AG04449 (cell line): ENCODE measurements around the gene AKT1S1.

Experiments used
- CTCF ChIA-PET: fragments of 350-600 bp; formaldehyde crosslinking; extraction: SDS; loops from one replicate; lab custom pipeline; 2021; ENCODE audit warnings: antibody characterized with exemption; lab: Yijun Ruan, JAX
- POLR2A ChIA-PET: fragments of 400-600, 350-600 bp; formaldehyde crosslinking; extraction: SDS; loops from one replicate; lab custom pipeline; 2020; ENCODE audit warnings: antibody characterized with exemption, inconsistent platforms; lab: Yijun Ruan, JAX
- DNase-seq: peaks from one replicate; pipeline ENCODE4 v3.0.0-alpha.2; 2010; ENCODE audit warnings: low read depth, low spot score
- H3K4me3 ChIP-seq: 2 replicates; pipeline ENCODE4 v1.5.1; 2011; ENCODE audit warnings: low read depth, mild to moderate bottlenecking, control low read depth, low read length
- CTCF ChIP-seq: IDR thresholded peaks from one replicate; pipeline ENCODE4 v1.5.1; 2011; ENCODE audit warnings: mild to moderate bottlenecking, moderate library complexity, low read length, control low read depth, inconsistent platforms; ENCODE audit not compliant: insufficient read depth; ENCODE audit errors: missing control alignments

The AKT1S1 gene

DNA sequence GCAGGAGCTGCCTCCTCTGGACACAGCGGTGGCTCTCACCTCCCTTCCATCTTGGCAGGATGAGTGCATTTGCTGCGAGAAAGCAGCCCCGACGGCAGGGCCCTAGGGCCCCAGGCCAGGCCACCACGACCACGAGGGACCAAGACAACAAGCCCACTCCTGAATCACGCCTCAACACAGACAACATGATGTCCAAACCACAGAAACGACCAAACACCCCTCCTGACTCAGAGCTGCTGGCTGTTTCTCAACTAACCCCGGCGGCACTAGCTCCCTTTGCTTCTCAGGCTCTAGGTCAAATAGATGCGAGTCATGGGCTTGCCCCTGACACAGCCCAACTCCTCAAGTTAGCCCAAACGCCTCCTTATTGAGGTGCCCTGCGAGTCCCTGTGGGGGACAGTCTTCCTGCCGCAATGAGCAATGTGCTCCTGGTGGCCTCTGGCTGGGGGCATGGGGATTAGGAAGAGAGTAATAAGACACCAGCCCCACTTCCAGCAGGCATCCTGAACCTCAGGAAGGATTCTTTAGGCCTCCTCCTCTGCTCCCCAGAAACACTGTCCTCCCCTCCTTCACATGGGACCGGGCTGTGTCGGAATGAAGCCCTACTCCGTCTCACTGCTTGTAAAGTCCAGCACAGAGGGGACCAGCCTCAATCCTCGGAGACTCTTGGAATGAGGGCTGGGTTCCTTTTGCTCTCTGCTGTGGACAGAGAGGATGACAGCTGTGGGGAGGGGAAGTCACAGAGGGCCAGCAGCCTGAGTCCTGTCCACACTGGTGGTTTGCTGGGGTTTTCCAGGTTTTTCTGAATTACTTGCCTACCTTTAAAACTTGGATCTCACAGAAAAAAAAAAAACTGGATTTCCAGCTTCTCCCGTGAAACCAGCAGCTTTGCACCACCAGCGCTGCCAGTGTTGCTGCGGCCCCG, 45.0 kb upstream of the AKT1S1 start:
- POLR2A ChIA-PET = no interaction called here
- H3K4me3 ChIP-seq = no peak overlapping the region
- CTCF ChIA-PET = interaction anchor here (1.5 kb wide), 1 partner anchor 32 kb away, joined by 3 read pairs; no protein-coding TSS in a partner anchor
- no peak for DNase-seq
- no peak for TF ChIP-seq CTCF

DNA sequence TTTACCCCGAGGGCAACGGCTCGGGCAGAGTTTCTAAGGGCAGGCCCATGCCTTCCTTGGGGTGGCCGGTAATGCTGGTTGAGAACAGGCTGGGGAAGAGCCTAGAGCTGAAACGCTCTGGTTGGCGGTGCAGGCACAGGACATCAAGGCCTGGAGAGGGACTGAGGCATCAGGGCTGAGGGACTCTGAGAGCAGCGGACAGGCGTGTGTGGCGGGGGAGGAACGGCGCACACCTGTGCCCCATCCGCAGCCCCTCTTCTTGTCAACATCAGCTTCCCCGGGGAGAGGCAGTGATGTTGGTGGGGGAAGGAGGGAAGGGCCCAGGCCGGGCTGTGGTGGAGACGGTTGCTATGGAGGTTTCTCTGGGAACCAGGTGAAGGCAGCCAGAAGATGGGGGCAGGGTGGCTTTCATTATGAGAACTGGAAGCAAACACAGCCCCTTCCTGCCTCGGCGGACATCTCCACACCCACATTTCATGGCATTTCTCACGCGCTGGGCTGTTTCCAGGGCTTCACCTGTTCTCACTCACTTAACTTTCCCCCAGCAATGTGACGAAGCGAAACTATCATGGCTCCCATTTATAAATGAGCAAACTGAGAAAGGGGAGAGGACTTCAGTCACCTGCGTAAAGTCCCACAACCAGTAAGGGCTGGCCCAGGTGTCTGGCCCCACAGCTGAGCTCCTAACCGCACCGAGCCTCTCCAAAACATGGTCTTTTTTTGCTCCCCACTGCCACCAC, 43.6 kb upstream of the AKT1S1 start:
- no peak for DNase-seq
- ChIA-PET POLR2A (no interaction called here), CTCF (interaction anchor here (1.5 kb wide), 1 partner anchor 30 kb away, joined by 3 read pairs; no protein-coding TSS in a partner anchor)

DNA sequence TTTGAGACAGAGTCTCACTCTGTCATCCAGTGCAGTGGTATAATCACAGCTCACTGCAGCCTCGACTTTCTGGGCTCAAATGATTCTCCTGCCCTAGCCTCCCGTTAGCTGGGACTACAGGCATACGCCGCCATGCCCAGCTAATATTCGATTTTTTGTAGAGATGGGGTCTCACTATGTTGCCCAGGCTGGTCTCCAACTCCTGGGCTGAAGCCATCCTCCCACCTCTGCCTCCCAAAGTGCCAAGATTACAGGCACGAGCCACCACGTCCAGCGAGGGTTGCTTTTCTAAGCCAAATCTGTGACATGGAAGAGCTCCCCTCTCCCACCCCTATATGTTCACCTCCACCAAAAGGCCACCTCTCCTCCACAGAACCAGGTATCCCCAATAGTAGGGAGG, 40.9 kb upstream of the AKT1S1 start:
- ChIA-PET CTCF (interaction anchor here (1.5 to 2.0 kb wide), 2 partner anchors 9 to 11 kb away, joined by 3 to 9 read pairs; partner anchors contain the start of genes ATF5 and NUP62), POLR2A (no interaction called here)
- no peak for DNase-seq
- no peak for TF ChIP-seq CTCF
- H3K4me3 ChIP-seq = no peak overlapping the region

More for the DNA sequence above, 43.6 kb upstream of the AKT1S1 start:
- no peak overlapping the region for H3K4me3 ChIP-seq
- no peak for TF ChIP-seq CTCF

DNA sequence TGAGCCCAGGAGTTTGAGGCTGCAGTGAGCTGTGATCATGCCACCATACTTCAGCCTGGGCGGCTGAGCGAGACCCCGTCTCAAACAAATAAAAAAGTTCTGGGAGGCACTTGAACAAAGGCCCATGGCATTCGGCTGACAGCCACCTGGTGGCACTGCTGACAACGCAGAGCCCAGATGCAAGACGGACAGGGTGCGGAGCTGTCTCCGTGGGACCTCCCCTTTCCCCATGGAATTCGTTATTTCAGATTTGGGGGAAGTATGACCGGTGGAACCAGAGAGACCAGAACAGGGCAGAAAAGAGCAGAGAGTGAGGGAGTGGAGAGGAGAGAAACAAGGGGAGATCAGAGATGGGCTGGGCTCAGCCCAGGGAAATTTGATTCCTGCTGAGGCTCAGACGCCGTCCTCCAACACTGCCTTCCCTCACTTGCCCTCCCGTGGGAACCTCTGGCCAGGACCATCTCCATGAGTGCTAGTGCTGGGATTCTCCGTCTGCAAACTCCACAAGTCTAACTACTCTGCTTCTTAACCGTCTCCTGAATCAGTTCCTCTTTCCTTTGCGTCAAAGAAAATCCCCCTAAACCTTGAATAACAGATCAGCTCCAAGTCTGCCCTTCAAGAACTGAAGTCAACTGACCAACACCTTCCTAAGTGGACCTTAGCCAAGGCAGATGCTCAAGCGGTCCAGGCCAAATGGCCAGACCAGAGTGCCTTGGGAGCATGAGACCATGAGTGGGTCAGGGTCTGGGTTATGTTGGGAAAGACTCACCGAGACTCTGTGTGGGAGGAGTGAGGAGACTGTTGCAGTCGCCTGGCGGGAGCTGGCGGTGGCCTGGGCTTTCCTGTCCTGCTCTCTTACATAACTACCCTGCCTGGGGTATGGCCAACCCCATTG, 39.9 kb upstream of the AKT1S1 start:
- TF ChIP-seq CTCF = no peak
- ChIA-PET POLR2A (no interaction called here), CTCF (interaction anchor here (1.5 to 2.0 kb wide), 2 partner anchors 10 to 12 kb away, joined by 3 to 9 read pairs; partner anchors contain the start of genes ATF5 and NUP62)
- DNase-seq = no peak
- H3K4me3 ChIP-seq = no peak overlapping the region

DNA sequence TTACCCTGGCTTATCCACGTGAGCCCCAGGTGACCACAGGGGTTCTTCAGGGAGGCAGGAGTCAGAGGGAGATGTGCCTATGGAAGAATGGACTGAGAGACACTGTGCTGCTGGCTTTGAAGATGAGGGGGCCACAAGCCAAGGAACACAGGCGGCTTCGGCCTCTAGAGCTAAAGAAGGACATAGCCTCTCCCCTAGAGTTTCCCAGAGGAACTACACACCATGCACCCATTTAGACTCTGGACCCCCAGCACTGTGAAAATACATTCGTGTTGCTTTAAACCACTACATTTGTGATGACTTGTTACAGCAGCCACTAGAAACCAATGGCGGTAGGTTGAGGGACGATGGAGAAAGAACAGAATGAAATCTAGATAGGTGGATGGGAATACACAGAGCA, 38.1 kb upstream of the AKT1S1 start:
- POLR2A ChIA-PET = no interaction called here
- no peak for TF ChIP-seq CTCF
- H3K4me3 ChIP-seq = no peak overlapping the region
- DNase-seq = no peak
- CTCF ChIA-PET = interaction anchor here (1.0 kb wide), 1 partner anchor 12 kb away, joined by 3 read pairs; no protein-coding TSS in a partner anchor
